NCI-H2227 (cell line): Measurements from ENCODE around the gene ODAD2.
"Not testable (repeated sequence)": the region's sequence is repeated elsewhere in the genome, so short reads cannot be mapped to it uniquely, and the experiment has no call there.

ENCODE experiments used
- DNase-seq: peaks from one replicate; lab custom pipeline; 2025; ENCODE audit not compliant: unreplicated experiment; lab: John Stamatoyannopoulos, UW

The ODAD2 gene

DNA sequence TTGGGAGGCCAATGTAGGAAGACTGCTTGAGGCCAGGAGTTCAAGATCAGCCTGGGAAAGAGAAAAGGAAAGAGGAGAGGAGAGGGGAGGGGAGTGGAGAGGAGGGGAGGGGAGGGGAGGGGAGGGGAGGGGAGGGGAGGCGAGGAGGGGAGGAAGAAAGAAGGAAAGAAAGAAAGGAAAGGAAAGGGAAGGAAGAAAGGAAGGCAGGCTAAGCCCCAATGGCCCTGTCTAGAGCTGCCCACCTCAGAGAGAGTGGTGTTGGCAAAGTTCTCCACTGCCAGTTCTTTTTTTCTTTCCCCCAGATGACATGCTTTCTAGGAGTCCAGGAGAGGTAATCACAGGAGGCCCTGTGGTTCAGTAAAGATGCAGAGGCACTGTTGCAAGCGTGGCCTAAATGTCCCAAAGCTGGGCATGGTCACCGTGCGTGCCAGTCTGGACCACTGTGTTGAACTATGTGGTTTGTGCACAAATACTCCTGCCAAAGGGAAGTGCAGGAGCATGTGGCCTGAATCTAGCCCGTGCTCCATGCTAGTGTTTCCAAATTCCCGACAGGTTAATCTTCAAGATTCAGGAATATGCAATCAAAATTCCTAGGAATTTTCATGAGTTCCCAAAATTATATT is 39.7 kb downstream of the ODAD2 start:
- no peak for DNase-seq

DNA sequence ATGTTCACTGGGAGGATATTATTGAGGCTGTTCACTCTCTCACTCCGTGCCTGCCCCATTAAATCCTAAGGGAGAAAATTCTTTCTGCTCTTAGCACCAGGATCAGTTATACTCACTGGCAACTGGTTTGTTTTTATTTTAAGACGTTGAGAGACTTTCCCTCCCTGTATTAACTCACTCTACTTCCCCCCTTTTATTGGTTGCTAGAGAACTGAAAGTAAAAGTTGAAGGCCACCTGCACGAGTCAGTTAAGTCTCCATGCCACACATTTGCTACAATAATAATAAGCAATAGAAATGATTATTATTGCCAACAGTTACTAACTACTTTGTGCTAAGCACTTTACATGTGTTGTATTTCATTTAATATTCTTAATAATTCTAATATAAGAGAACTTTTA is 40.5 kb downstream of the ODAD2 start:
- not testable (repeated sequence) for DNase-seq

DNA sequence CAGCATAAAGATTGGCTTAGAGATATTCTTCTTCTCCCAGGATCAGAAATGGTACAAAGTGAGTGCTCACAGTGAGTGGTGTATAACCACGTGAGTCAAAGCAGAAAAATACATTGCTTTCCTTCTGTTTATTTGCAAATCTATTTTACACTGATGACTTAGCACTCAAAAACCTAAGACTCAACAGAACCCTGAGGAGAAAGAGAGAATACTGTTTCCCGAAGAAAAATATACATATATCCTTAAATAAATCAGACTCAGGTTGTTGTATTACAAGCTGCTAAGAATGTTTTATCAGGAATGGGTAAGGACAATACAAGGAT is 48.7 kb downstream of the ODAD2 start:
- no peak for DNase-seq

DNA sequence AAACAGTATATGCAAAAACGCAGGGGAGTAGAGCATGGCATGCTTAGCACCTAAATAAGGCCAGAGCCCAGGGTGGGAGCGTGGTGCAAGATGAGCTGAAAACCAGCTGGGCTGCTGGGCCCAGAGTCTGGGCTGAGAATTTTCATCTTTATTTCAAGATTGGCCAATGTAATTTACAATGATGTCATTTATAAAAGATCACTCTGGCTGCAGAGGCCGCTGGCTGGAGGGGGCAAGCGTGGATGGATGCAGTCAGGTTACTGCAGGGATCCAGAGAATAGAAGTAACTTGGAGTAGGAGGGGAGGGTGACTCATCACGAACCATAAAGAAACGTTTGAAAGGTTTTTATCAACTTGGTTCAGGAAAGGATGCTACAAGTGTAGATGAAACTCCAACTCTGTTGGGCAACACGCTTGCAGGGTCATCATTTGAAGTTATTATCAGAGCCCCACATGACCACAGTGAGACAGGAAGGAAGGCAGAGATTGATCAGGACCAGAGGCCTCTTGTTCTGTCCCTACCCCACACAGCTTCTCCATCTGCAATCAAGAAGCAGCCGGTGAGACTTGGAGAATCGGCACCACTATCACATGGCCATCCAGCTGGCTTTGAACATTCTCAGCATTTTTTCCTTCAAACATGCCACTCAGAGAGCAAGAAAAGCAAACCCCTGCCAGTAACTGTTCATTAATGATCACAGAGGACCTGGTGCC is 49.2 kb downstream of the ODAD2 start:
- no peak for DNase-seq

DNA sequence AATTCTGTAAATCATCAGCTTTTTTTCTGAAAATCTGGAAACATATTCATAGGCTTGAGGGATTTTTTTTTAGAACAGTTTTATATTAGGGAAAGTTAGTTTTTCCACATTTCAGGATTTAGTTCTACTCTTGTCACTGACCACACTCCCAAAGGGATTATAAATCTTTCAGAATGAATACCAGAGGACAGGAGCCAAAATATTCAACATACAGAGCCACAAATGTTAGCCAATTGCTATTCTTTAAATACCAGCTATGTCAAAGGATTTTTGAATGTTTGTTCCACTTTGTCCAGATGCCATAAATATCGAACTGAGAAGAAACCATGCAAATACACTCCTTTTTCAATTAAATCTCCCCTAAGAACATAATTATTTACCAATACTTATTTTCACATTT is 50.7 kb downstream of the ODAD2 start:
- no peak for DNase-seq

DNA sequence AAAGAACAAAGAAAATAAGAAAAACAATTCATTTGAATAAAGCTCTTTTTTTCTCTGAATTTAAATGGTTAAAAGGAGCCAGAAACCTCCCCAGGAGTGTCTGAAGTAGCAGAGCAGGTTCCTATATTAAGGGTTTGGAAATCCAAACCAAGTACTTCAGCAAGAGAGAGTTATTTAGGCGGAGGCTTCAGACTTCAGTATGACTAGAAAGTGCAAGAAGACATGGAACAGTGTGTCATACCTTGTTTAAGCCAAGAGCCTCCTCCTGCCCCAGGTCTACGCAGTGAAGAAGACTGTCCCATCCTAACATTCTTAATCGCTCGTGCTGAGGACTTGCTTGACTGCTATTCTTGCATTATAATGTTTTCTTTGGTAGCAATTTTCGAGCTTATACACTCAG is 51.3 kb downstream of the ODAD2 start:
- no peak for DNase-seq

DNA sequence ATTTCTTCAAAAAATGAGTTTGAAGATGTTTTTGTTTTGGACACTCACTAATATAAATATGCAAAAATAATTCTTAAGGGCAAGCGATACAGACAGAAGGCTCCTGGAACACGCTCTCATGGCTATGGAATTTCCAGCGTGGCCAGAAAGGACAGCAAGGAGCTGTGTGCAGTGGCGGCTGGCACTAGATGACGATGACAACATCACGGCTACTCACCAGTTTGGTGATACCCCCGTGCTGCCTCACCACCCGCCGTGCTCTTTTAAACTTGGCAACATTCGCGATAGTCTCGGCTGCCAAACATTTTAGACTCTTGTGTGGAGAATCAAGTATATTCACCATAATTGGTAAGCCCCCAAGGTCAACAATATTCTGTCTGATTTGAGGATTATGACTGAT is 54.9 kb downstream of the ODAD2 start:
- DNase-seq = no peak

DNA sequence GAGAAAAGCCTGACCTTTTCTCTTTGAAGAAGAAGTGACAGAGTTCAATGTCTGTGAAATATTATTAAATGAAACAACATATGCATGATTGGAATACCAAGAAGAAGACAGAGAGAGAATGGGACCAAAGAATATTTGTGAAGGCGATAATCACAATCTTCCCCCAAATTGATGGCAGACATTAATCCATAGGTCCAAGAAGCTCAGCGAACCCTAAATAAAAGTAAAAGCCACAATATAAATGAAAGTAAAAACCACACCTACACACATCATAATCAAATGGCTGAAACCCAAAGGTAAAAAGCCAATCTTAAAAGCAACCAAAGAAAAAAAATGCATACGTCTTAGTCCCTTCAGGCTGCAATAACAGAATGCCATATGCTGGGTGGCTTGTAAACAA is 84.0 kb downstream of the ODAD2 start:
- no peak for DNase-seq

DNA sequence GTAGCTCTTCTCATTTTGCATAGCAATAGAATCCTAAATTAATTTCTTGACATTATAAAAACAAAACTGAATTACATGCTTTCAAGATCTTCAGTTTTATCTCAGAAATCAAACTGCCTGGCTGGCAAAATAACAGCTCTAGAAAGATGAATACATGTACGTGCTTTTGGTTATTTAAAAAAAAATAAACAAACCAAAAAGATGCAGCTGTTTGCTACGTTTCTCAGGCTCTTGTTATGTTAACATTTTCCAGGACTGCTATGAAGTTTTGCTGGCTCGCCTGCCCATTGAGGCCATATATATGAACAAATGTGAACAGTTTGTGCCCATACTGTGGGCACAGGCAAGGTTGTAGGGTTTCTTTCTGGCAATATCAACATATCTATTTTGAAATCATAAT is 86.6 kb downstream of the ODAD2 start:
- DNase-seq = no peak

DNA sequence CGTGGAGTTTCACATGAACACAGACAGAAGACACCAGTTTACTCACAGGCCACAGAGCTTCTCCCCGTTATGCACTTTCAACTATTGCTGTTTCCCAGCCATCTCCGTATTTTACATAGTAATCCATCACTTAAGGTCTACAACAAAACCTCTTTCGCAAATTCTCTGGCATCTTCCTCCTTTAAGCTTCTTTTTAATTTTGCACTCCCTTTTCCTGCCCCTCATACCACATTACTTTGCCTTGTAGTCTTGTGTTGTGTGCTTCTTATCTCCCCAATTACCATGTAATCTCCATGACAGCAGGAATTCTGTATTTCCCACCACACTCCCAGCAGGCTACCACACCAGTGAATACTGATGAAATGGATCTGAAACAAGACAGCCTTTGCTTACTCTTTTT is 87.3 kb downstream of the ODAD2 start:
- DNase-seq = no peak

DNA sequence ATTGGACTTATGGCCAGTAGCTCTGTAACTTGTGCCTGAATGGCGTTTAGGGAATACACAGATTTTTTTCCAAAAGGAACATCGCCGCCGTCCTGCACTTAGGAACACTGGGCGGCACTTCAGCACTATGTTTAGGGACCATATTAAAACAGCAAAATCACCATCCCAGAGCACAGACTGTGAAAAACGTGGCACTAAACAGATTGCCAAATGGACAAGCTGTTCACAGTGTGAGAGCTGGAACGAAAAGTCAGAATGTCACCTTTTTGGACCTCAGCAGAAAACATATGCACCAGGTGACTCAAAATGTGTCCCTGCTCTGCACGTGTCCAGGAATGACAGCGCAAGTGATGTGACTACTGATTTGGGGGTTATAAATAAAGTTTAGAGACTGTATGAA is 87.9 kb downstream of the ODAD2 start:
- DNase-seq = no peak

DNA sequence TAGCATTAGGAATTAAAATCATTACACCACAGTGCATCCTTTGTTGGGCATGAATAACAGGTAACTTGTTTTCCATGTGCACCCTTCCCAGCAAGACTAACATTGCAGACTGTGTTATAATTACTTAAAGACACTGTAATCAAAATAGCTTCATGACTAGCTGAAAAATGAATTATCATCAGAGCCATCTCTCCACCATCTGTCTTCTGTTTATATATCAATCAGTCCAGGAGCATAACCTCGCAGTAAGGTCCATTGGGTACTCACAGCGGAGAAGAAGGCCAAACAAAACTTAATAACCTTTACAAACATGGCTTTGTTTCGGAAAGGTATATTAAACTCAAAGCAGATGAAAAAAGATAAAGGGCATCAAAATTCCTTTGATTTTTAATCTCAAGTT is 90.6 kb downstream of the ODAD2 start:
- DNase-seq = no peak

DNA sequence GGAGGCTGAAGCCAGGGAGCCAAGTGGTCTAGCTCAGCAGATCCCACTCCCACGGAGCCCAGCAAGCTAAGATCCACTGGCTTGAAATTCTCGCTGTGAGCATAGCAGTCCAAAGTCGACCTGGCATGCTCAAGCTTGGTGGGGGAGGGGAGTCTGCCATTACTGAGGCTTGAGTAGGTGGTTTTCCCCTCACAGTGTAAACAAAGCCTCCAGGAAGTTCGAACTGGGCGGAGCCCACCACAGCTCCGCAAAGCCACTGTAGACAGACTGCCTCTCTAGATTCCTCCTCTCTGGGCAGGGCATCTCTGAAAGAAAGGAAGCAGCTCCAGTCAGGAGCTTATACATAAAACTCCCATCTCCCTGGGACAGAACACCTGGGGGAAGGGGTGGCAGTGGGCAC is 99.4 kb downstream of the ODAD2 start:
- not testable (repeated sequence) for DNase-seq

DNA sequence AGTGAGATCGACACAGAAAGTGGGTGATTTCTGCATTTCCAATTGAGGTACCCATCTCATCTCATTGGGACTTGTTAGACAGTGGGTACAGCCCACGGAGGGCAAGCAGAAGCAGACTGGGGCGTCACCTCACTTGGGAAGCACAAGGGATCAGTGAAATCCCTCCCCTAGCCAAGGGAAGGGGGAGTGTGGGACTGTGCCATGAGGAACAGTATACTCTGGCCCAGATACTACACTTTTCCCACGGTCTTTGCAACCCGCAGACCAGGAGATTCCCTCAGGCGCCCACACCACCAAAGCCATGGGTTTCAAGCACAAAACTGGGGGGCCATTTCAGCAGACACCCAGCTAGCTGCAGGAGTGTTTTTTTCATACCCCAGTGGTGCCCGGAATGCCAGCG is 99.8 kb downstream of the ODAD2 start:
- DNase-seq = no peak

DNA sequence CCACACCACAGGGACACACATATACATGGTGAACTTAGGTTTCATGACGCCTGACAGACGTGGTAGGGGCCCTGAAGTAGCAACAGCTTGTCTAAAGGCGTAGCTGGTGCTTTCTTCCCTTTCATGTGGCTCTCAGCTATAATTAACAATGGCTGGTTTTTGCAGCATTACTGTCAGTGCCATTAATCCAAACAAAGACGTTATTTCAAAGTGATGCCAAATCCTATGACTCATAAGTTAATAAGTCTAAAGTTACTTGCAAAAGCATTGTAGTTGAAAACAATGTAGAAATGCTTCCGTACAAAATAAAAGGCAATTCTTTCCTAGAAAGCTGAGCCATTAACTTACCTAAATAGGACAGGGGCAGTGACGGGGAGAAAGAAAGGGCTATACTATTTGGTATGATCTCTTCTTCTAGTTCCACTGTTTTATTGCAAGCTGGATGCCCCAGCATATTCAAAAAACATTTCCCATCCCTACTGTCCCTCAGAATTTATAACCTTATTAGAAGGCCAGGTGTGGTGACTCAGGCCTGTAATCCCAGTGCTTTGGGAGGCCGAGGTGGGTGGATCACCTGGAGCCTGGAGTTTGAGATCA is 105.4 kb downstream of the ODAD2 start:
- DNase-seq = no peak

DNA sequence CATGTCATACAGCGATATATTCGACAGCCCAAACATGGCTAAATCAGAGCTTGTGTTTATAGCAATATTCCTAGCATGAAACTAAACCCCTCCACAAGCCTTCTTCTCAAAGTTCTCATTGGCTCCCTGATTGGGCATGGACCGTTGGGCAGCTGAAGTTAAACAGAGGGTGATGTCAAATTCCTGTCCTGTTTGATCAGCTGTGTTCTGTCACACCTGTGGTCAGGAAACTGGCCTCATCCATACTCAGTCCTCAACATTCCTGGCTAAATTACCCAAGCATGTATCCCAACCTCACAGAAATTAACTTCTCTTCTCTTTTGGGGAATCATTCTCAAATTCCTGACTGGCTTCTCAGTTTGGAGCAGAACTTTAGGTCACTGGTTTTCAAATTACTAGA is 107.9 kb downstream of the ODAD2 start:
- no peak for DNase-seq

DNA sequence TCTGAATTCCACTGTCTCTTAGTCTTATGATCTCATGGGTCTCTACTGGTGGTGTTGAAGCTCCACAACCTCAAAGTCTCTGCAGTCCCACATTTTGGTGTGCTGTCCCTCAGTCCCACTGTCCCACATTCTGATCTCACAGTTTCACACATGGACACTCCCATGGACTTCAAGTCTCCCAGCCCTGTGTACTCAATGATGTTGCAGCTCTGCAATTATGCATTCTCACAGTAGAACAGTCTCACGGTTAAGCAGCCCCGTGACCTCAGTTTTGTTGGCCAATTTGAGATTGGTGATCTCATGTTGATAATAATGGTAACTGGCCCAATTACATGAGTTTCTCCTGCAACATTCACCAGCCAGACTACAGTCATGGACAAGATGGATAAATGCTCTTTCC is 109.4 kb downstream of the ODAD2 start:
- no peak for DNase-seq

DNA sequence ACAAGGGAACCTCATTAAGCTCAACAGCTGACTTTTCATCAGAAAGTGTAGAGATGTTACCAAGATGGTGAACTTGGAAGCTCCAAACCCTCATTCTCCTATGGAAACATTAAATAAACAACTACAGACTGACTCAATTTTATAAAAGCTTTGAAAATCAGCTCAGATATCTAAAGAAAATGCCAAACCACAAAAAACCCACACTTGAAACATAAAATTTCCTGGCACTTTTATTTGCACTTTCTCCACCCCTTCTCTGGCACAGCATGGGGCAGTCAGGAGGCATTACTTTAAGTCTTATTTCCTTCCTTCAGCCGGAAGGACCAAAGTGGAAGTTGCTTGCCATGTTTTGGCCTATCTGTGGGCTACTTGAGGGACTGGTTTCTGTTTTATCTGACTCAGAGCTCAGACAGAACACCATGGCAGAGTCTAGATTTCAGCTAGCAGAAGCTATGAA is 114.7 kb downstream of the ODAD2 start:
- DNase-seq = no peak

DNA sequence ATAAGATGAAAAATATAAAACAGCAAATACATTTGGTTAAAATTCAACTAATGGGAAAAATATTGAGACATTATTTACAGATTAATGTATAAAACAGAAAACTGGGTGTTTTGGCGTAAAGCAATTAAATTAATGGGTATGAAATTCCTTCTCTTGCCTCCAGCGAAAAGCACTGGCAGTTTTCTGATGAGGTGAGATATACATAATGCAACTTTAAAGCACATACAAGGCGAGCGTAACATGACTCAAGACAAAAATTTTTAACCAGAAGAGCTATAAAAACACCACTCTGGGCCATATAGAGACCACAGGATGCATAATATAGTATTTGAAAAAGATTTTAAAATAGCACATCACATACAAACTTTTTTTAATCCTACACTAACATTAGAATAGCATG is 120.6 kb downstream of the ODAD2 start:
- DNase-seq = no peak

DNA sequence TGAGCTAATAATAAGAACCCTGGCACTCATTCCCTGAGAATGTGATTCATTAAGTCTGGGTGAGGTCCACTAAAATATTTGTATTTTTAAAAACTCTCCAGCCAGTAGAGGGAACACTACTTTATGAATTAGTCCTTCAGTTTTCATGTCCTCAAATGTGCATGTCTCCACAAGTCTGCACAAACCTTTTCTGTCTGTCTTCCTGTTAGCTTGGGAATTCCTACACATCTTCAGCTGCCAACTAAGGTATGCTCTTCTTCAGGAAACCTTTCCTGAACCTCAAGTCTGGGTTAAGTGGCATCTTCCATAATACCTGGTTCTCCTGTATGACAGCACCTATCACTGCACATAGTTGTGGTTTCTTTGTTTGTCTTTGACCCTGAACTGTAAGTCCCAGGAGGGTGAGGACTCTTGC is 133.7 kb downstream of the ODAD2 start:
- DNase-seq = no peak

DNA sequence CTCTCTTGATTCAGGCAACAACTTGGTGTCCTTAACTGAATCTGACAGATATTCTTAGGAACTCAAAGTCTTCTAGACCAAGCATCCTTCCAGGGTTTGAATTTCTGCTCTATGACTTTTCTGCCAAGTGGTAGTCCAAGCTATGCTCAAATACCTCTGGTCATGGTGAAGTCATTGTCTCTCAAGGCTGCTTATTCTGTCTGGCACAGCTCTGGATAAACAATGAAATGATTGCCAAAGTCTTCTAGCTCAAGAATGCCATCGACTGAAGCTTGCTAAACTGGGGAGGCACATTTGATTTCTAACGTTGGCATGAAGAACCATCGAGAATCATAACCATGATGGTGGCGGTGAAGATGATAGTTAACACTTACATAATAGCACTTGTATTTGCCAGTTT is 137.1 kb downstream of the ODAD2 start:
- no peak for DNase-seq

DNA sequence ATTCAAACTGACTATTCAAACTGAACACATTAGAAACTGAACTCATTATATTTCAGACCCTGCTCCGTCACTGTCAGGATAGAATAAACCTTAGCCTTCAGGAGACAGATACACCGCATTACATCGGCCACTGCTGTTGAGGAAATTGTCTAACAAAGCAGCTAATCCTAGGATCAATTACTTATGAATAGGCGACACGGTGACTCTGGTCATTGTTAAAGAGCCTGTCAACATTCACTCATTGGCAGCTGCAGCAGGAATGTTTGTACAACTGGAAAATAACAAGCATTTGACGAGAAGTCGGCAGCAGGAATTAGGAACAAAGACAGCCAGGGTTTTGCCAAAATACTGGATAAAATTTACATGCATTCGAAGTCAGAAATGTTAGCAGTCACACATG is 141.3 kb downstream of the ODAD2 start:
- DNase-seq = peak; percentile 25

DNA sequence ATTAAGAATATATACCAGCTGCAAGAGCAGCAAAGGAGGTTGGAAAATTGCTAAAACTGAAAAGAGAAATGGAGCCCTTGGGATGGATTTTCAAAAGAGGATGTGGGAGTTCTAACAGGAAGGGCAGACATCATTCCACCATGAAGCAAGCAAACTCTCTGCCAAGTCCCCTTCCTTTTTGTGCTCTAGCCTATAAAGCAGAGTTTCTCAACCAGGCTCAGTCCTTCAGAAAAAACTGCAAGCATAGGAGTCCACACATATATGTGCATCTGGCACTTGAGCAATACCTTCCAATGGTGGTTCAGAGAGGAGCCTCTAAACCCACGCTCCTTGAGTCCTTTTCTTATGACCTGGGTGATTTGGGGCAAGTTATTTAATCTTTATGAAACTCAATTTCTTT is 154.7 kb downstream of the ODAD2 start:
- DNase-seq = no peak
